H1 (cell line): ENCODE measurements around the gene PHACTR2. TPM values are rescaled to one million over a fixed set of nuclear protein-coding genes. Genes with fewer than 3 reads are reported as not detected.

Source experiments
- CTCF ChIA-PET: fragments of 300-600 bp; sonication (Branson Sonifier 250); formaldehyde crosslinking; loops from one replicate; lab custom pipeline; 2021; ENCODE audit not compliant: partially characterized antibody; lab: Charles Lee
- POLR2A ChIA-PET: fragments of 300-600 bp; sonication (Branson Sonifier 250); formaldehyde crosslinking; loops from one replicate; lab custom pipeline; 2021; ENCODE audit warnings: inconsistent platforms; ENCODE audit not compliant: partially characterized antibody; lab: Charles Lee
- DNase-seq, 2 experiments: peaks; one replicate each; pipeline versions ENCODE4 v3.0.0 to v3.0.0-alpha.2; 2010 to 2022; ENCODE audit warnings: low spot score in 2 of 2, low read depth in 1 of 2, mixed read lengths in 1 of 2
- FAIRE-seq: peaks from 2 replicates; lab custom pipeline; 2011; peaks lifted over from hg19 to GRCh38; lab: Jason Lieb, UNC
- H2AFZ ChIP-seq: 2 replicates; pipeline ENCODE4 v1.8.1; 2012; ENCODE audit warnings: low read length, inconsistent platforms
- H2AK5ac ChIP-seq: 2 replicates; pipeline ENCODE4 v1.6.1; 2013; ENCODE audit warnings: low read depth, low read length
- H2BK120ac ChIP-seq: replicated peaks from 2 replicates; pipeline ENCODE3; 2013; ENCODE audit warnings: low read depth, low read length, inconsistent platforms
- H2BK12ac ChIP-seq: 2 replicates; pipeline ENCODE4 v1.6.1; 2013; ENCODE audit warnings: low read depth, low read length
- H2BK15ac ChIP-seq: 2 replicates; pipeline ENCODE4 v1.6.1; 2013; ENCODE audit warnings: low read length
- H2BK20ac ChIP-seq: 2 replicates; pipeline ENCODE4 v1.6.1; 2013; ENCODE audit warnings: low read length
- H2BK5ac ChIP-seq: 2 replicates; pipeline ENCODE4 v1.6.1; 2013; ENCODE audit warnings: low read depth, low read length
- H3K14ac ChIP-seq: 2 replicates; pipeline ENCODE4 v1.6.1; 2013; ENCODE audit warnings: inconsistent platforms; ENCODE audit not compliant: insufficient read length
- H3K18ac ChIP-seq: 2 replicates; pipeline ENCODE4 v1.6.1; 2013; ENCODE audit warnings: low read length; ENCODE audit errors: extremely low read depth
- H3K23ac ChIP-seq: 2 replicates; pipeline ENCODE4 v1.6.1; 2013; ENCODE audit warnings: inconsistent platforms; ENCODE audit not compliant: insufficient read length
- H3K23me2 ChIP-seq: 2 replicates; pipeline ENCODE4 v1.6.1; 2013; ENCODE audit warnings: low read depth, low read length
- H3K27ac ChIP-seq: 2 replicates; pipeline ENCODE4 v1.6.1; 2011; ENCODE audit warnings: low read depth, low read length, inconsistent platforms
- H3K27me3 ChIP-seq, 4 experiments: replicated peaks in 1 of 4; 1 replicate in 1 of 4; 2 replicates in 3 of 4; pipeline versions ENCODE4 v1.6.1 to v1.8.1; 2011 to 2013; ENCODE audit warnings: low read length in 3 of 4, mild to moderate bottlenecking in 3 of 4, inconsistent platforms in 2 of 4, mixed read lengths in 2 of 4, moderate library complexity in 1 of 4; ENCODE audit not compliant: control insufficient read depth in 3 of 4, insufficient read depth in 3 of 4; ENCODE audit errors: extremely low read depth in 1 of 4
- H3K36me3 ChIP-seq, 4 experiments: 2 replicates each; pipeline versions ENCODE4 v1.6.1 to v1.8.1; 2011 to 2013; ENCODE audit warnings: mild to moderate bottlenecking in 4 of 4, low read length in 3 of 4, moderate library complexity in 2 of 4, control low read depth in 1 of 4, inconsistent platforms in 1 of 4; ENCODE audit not compliant: insufficient read depth in 4 of 4, control insufficient read depth in 2 of 4
- H3K4ac ChIP-seq: replicated peaks from 2 replicates; pipeline ENCODE3; 2013; ENCODE audit warnings: low read length, low read depth, mixed read lengths, inconsistent platforms; ENCODE audit not compliant: insufficient read length
- H3K4me1 ChIP-seq, 4 experiments: replicated peaks in 1 of 4; 1 replicate in 1 of 4; 2 replicates in 3 of 4; pipeline versions ENCODE4 v1.6.1 to v1.8.1; 2011 to 2013; ENCODE audit warnings: low read length in 3 of 4, inconsistent platforms in 2 of 4, mixed read lengths in 1 of 4; ENCODE audit not compliant: insufficient read depth in 4 of 4, control insufficient read depth in 3 of 4
- H3K4me2 ChIP-seq, 2 experiments: 2 replicates each; pipeline versions ENCODE4 v1.6.1 to v1.8.1; 2011 to 2013; ENCODE audit warnings: low read depth in 2 of 2, low read length in 2 of 2, control low read depth in 1 of 2, inconsistent platforms in 1 of 2, mild to moderate bottlenecking in 1 of 2; ENCODE audit not compliant: insufficient read depth in 1 of 2
- H3K4me3 ChIP-seq, 4 experiments: fragments of 200-600, 300-600 bp in 1 of 4; sonication (generic), shearing (Covaris generic), sonication (Bioruptor Twin) in 1 of 4; 2 replicates each; pipeline versions ENCODE4 v1.5.1 to v1.8.1; 2011 to 2016; ENCODE audit warnings: low read length in 4 of 4, low read depth in 3 of 4, control low read depth in 2 of 4, inconsistent platforms in 2 of 4, mild to moderate bottlenecking in 2 of 4, mixed read lengths in 1 of 4, moderate library complexity in 1 of 4; ENCODE audit not compliant: insufficient read depth in 2 of 4; ENCODE audit errors: extremely low read depth in 1 of 4
- H3K56ac ChIP-seq: replicated peaks from 2 replicates; pipeline ENCODE3; 2013; ENCODE audit warnings: low read depth, mild to moderate bottlenecking, mixed read lengths, low read length, inconsistent platforms; ENCODE audit not compliant: insufficient read length
- H3K79me1 ChIP-seq: 2 replicates; pipeline ENCODE4 v1.6.1; 2013; ENCODE audit warnings: low read depth, low read length, control low read depth
- H3K79me2 ChIP-seq, 2 experiments: 2 replicates each; pipeline versions ENCODE4 v1.6.1 to v1.8.1; 2012 to 2013; ENCODE audit warnings: low read length in 2 of 2, mild to moderate bottlenecking in 2 of 2, inconsistent platforms in 1 of 2; ENCODE audit not compliant: insufficient read depth in 2 of 2, control insufficient read depth in 1 of 2
- H3K9ac ChIP-seq, 4 experiments: replicated peaks in 1 of 4; 1 replicate in 1 of 4; 2 replicates in 3 of 4; pipeline versions ENCODE4 v1.6.1 to v1.8.1; 2011 to 2013; ENCODE audit warnings: low read depth in 3 of 4, low read length in 3 of 4, control low read depth in 2 of 4, mild to moderate bottlenecking in 2 of 4, moderate library complexity in 2 of 4, inconsistent platforms in 1 of 4; ENCODE audit errors: extremely low read depth in 1 of 4
- H3K9me3 ChIP-seq, 2 experiments: 2 replicates each; pipeline versions ENCODE4 v1.6.1 to v1.8.1; 2012 to 2013; ENCODE audit warnings: mild to moderate bottlenecking in 2 of 2, moderate library complexity in 2 of 2, control low read depth in 1 of 2, inconsistent platforms in 1 of 2, low read depth in 1 of 2, low read length in 1 of 2, mixed read lengths in 1 of 2; ENCODE audit not compliant: insufficient read depth in 2 of 2
- H4K20me1 ChIP-seq, 2 experiments: replicated peaks in 1 of 2; 2 replicates each; pipeline versions ENCODE3 to v1.8.1; 2011 to 2013; ENCODE audit warnings: inconsistent platforms in 2 of 2, low read length in 2 of 2, mild to moderate bottlenecking in 1 of 2; ENCODE audit not compliant: insufficient read depth in 2 of 2, control insufficient read depth in 1 of 2
- H4K5ac ChIP-seq: 2 replicates; pipeline ENCODE4 v1.6.1; 2013; ENCODE audit warnings: low read length, low read depth, mixed read lengths, inconsistent platforms; ENCODE audit not compliant: insufficient read length
- H4K8ac ChIP-seq: 2 replicates; pipeline ENCODE4 v1.8.0; 2013; ENCODE audit warnings: mild to moderate bottlenecking, moderate library complexity, low read length, inconsistent platforms; ENCODE audit not compliant: insufficient read depth; ENCODE audit errors: extremely low read depth
- H4K91ac ChIP-seq: replicated peaks from 2 replicates; pipeline ENCODE3; 2013; ENCODE audit warnings: low read length, mixed read lengths, inconsistent platforms; ENCODE audit not compliant: insufficient read length
- ATF3 ChIP-seq: IDR thresholded peaks from 2 replicates; pipeline ENCODE4 v1.6.1; 2011; ENCODE audit warnings: low read depth, mild to moderate bottlenecking, low read length; ENCODE audit not compliant: insufficient read depth
- CBX8 ChIP-seq: fragments of 300-800, 300-1000 bp; sonication (generic); IDR thresholded peaks from 2 replicates; pipeline ENCODE4 v1.7.1; 2016; ENCODE audit warnings: low read depth, low read length, borderline replicate concordance
- CREB1 ChIP-seq: IDR thresholded peaks from 2 replicates; pipeline ENCODE4 v1.6.1; 2012; ENCODE audit warnings: inconsistent platforms
- KDM1A ChIP-seq: fragments of 200-600, 300-600 bp; sonication (generic); IDR thresholded peaks from 2 replicates; pipeline ENCODE4 v1.7.1; 2016; ENCODE audit warnings: mild to moderate bottlenecking, low read length, borderline replicate concordance
- SP4 ChIP-seq: IDR thresholded peaks from 2 replicates; pipeline ENCODE4 v1.6.1; 2012; ENCODE audit warnings: low read length, inconsistent platforms
- WGBS, 2 experiments: shearing (Covaris generic) in 1 of 2; methylation state at CpG; one replicate each; pipeline versions ENCODE4 v1.1.6 to v1.1.7; 2013 to 2015; ENCODE audit warnings: low lambda C conversion rate in 2 of 2, mixed read lengths in 2 of 2, inconsistent platforms in 1 of 2, low coverage in 1 of 2, missing lambda C conversion rate in 1 of 2; ENCODE audit not compliant: insufficient replicate concordance in 2 of 2, insufficient coverage in 1 of 2, insufficient read length in 1 of 2; ENCODE audit errors: extremely low coverage in 1 of 2, missing lambda C conversion rate in 1 of 2; 5-methylcytosine and 5-hydroxymethylcytosine counted together
- polyA plus RNA-seq, 7 experiments: library from polyadenylated mRNA; depleted of rRNA in 3 of 7; stranded (reverse) in 5 of 7; unstranded in 2 of 7; fragments of >200 nt in 5 of 7; fragments of 200-250 nt in 2 of 7; gene quantifications; 1 replicate in 5 of 7; 2 replicates in 1 of 7; 4 replicates in 1 of 7; pipeline versions ENCODE4 v1.2.1 to v1.2.3, GENCODE V29; 2011 to 2013; ENCODE audit warnings: missing spikeins in 2 of 7, mixed read lengths in 2 of 7
- total RNA-seq: library from RNA; stranded (reverse); fragmentation: NEBNext Ultra II Directional; extraction: Animal tissue kit (Norgen Biotek cat#: 25700); gene quantifications from 2 replicates; pipeline ENCODE4 v1.2.1, GENCODE V29; 2021

Gene PHACTR2
- total and polyA plus RNA-seq, 2 of the 8 experiments (the other 6 are each of a cell fraction or from before 2014, with no cell fraction given), result 16.9 to 131 TPM

- H4K8ac ChIP-seq, result no peak overlapping the region
- POLR2A ChIA-PET, result interaction anchor here (1.0 to 2.1 kb wide), 2 partner anchors 9 to 32 kb away, joined by 4 to 5 read pairs; partner anchors contain the start of gene LTV1
- H2BK20ac ChIP-seq, result no peak overlapping the region
- H3K27ac ChIP-seq, result no peak overlapping the region
- CTCF ChIA-PET, result no interaction called here
- H3K14ac ChIP-seq, result no peak overlapping the region
- H4K20me1 ChIP-seq, result no peaks in the 10 kb centered on the region
- H3K23me2 ChIP-seq, result no peaks in the 10 kb centered on the region
- H3K23ac ChIP-seq, result no peak overlapping the region
- FAIRE-seq, result no peak
- H3K4me1 ChIP-seq, result no peaks in the 10 kb centered on the region
- H3K36me3 ChIP-seq, result peaks cover 0 to 29% (median 13%) of the 10 kb centered on the region in 4 experiments; a peak in 6 of 8 replicates
- H3K4ac ChIP-seq, result no peak overlapping the region
- no peak overlapping the region for H2BK15ac ChIP-seq
- no peaks in the 10 kb centered on the region for H3K79me1 ChIP-seq
- no peaks in the 10 kb centered on the region for H3K27me3 ChIP-seq
- no peak overlapping the region for H4K91ac ChIP-seq
- H2AFZ ChIP-seq, result no peak overlapping the region
- no peak overlapping the region for H3K4me2 ChIP-seq
- no peaks in the 10 kb centered on the region for H3K9me3 ChIP-seq
- no peak overlapping the region for H2BK5ac ChIP-seq
- no peak overlapping the region for H2BK12ac ChIP-seq
- no peak overlapping the region for H3K9ac ChIP-seq
- no peak overlapping the region for H2AK5ac ChIP-seq
- no peak overlapping the region for H3K18ac ChIP-seq
- no peak overlapping the region for H3K4me3 ChIP-seq
- H4K5ac ChIP-seq, result no peak overlapping the region
- no peak for TF ChIP-seq ATF3
- no peak for TF ChIP-seq CREB1
- TF ChIP-seq KDM1A, result no peak
- TF ChIP-seq SP4, result no peak
- TF ChIP-seq CBX8, result no peak
- 86% methylated on average over 2 of the region's 2 CpGs; no CpG with 5 or more reads in 1 of the 2 experiments for WGBS, 2 experiments
- H2BK120ac ChIP-seq, result no peak overlapping the region
- no peaks in the 10 kb centered on the region for H3K79me2 ChIP-seq
- DNase-seq, result no peak
- no peak overlapping the region for H3K56ac ChIP-seq
Measured at GRCh38 chr6:143811501-143812157, 133.9 kb downstream of the PHACTR2 start.
